EH (cell line): ENCODE measurements around the gene MCUB.

Experiments used
- DNase-seq: peaks from one replicate; pipeline ENCODE4 v3.0.0-alpha.2; 2015; ENCODE audit warnings: low read depth

Gene MCUB

GRCh38 chr4:109683621-109684253 is 123.7 kb downstream of the MCUB start:
- no peak for DNase-seq

- no peak for DNase-seq
These were observed 124.7 kb downstream of the MCUB start for GRCh38 chr4:109684727-109685126.

GRCh38 chr4:109690690-109691410 is 130.8 kb downstream of the MCUB start:
- DNase-seq, result no peak

- peak; percentile 43 for DNase-seq
These were observed 131.4 kb downstream of the MCUB start for GRCh38 chr4:109691411-109691920.

- no peak for DNase-seq
These were observed 138.6 kb downstream of the MCUB start for GRCh38 chr4:109698656-109699055.

DNA sequence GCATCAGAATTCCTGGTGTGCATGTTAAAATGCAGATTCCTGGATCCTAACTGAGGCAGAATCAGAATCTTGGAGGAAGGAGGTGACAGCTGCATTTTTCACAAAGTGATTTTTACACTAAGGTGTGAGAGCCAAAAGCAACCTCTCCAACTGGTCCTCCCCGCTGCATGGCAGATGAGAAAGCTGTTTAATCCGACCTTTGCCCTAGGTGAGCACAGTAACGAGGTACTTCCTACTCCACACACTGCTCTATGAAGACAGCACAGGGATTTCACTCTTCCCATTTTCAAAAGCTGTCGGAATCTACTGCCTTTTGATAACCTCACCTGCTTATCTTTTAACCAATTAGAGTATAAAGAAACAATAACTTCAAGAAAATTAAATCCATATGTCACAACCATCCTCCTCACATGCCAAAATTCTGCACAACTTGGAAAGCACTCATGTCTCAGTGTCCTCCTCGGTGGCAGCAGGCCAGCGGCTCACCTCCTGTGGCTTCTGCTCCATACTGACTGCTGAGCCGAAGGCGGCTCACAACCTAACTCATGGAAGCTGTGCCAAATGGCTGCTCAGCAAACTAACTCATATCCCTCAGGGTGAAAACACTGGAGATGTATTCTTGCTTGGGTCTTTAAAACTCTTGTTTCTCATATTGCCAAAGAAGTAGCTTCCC is 139.6 kb downstream of the MCUB start:
- DNase-seq, result no peak

DNA sequence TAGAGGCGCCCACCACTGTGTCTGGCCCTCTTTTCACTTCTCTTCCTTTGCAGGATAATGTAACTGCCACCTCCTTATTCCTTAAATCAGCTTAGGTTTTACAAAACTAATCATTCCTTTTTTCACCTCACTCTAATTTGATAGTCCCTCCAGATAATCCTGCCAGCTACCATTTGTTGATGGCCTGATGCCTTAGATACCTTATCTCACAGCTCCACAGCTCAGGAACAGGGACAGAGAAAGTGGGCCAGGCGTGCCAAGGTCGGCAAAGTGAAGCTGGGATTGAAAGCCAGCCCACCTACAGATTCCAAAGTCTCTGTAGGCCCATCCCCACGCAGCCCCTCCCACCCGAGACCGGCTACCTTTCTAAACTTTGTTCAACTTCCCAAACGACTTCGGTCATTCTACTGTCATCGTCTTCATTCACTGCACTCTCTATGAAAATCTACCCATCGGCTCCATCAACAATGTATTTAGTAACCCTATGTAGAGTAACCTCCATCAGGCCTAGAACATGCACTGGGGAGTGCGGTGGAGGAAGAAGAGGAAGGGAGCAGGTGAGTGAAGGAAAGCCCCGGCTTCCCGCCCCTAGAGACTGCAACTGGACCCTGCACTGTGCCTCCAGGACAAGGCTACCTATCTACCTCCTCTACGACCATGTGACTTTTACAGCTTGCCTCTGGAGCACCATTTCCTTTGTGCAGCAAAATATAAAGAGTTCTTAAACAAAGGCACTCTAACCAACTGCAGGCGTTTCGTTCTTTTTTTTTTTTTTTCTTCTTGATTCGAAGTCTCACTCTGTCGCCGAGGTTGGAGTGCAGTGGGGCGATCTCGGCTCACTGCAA is 141.7 kb downstream of the MCUB start:
- DNase-seq, result peak; percentile 2

- peak; percentile 78 for DNase-seq
These were observed 143.1 kb downstream of the MCUB start, which contains the start of gene CASP6 for GRCh38 chr4:109702950-109703663. Gene CASP6 (minus strand): TSS chr4:109703445. CDS start chr4:109703395, 50 bp downstream.

GRCh38 chr4:109703664-109704361 is 143.8 kb downstream of the MCUB start:
- DNase-seq, result peak; percentile 25

GRCh38 chr4:109708435-109708834 is 148.4 kb downstream of the MCUB start:
- DNase-seq, result no peak

- no peak for DNase-seq
These were observed 148.9 kb downstream of the MCUB start for GRCh38 chr4:109708990-109709389.

DNA sequence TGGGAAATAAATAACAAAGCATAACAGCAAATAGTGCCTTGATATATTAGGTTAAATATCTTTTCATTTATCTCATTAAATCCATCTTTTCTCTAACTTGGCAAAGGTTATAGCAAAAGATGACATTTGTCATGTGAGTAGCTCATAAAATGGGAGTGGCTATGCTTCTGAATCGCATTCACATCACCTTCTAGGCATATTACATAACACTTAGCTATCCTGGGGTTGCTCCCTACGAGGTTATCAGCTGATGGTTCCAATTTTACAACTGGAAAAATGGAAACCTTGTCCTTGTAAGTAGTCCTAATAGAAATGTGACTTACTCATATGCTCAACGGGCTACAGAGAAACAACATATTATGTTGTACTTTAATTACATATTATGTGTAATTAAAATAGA is 153.5 kb downstream of the MCUB start:
- DNase-seq, result no peak

GRCh38 chr4:109718759-109719158 is 158.7 kb downstream of the MCUB start:
- no peak for DNase-seq

DNA sequence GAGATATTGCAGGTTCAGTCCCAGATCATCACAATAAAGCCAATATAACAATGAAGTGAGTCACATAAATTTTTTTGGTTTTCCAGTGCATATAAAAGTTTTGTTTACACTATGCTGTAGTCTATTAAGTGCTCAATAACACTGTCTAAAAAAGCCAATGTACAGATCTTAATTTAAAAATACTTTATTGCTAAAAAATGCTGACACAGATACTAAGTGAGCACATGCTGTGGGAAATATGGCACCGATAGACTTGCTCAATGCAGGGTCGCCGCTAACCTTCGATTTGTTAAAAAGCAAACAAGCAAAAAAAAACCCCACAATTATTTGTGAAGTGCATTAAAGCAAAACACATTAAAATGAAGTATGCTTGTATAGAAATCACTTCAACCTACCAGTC is 159.6 kb downstream of the MCUB start:
- DNase-seq, result no peak

GRCh38 chr4:109721033-109721432 is 161.0 kb downstream of the MCUB start:
- peak; percentile 56 for DNase-seq

DNA sequence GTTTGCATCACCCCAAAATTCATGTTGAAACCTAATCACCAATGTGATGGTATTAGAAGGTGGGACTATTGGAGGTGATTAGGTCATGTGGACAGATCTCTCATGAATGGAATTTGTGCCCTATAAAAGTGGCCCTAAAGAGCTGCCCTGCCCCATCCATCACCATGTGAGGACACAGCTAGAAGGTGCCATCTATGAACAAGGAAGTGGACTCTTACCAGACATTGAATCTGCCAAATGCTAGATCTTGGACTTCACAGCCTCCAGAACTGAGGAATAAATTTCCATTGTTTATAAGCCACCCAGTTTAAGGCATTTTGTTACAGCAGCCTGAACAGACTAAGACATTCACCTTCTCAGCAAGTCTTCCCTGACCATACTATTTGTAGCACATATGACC is 162.3 kb downstream of the MCUB start:
- DNase-seq, result no peak

DNA sequence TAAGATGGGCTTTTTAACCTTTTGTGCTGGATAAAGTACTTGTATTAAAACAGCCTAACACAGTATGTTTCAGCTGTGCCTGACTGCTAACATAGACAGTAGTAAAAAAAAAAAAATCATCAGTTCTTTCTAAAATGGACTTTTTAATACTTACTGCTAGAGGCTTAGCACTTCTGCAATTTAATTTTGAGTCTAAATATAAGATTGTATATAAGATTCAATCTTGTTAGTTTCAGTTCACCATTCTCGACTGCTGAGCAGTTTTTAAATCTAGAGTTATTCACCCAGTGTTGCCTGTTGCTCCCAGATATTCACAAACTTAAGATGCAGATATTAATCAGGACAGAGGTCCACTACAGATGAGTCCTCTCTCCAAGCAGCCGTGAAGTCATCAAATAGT is 163.1 kb downstream of the MCUB start:
- no peak for DNase-seq

GRCh38 chr4:109728385-109728784 is 168.3 kb downstream of the MCUB start:
- DNase-seq, result no peak

DNA sequence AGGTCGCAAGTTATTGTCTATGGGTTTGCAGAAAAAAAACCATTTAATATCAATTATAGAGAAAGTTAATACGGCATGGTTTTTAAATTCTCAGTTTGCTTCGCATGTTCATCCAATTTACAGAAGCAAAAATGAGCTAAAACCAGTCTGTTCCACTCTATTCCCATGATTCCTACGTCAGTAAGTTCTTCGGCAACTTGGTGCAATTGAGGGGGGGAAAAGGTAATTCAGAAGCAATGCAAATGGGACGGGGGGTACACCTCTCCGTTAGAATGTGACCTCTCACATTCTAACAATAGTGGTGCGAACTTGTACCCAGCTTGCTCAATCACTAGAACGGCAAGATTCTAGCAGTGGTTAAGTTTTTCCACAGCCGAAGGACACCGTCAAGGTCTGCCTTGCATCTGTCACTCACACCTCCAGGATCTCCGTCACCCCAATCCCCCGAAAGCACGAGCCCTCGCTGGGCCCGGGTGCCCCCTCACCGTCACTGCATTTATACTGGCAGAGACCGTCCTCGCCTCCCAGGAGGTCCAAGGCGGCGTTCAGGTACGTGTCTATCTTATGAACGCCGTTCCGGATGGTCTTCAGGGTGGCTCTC is 169.2 kb downstream of the MCUB start:
- DNase-seq, result peak; percentile 10
